Measurements from ENCODE around the gene RHOD. TPM values are rescaled to one million over a fixed set of nuclear protein-coding genes. Genes with fewer than 3 reads are reported as not detected.
A peak's percentile ranks its signal among the peaks of the same experiment; 100 is the strongest.

RHOD gene
- 2.6 and 2.7 TPM in 2 replicates for total RNA-seq (2014; rRNA removed; shearing (Covaris generic))

- DNase-seq (ENCODE audit: low read depth) = no peak
Measured at GRCh38 chr11:67056267-67057204, at the start of gene RHOD. Gene RHOD (plus strand): TSS chr11:67056847. CDS start chr11:67056903, 56 bp downstream.

- DNase-seq (ENCODE audit: low read depth) = no peak
Measured at GRCh38 chr11:67007126-67007525, 49.5 kb upstream of the RHOD start.

GRCh38 chr11:67010296-67010905 is 46.2 kb upstream of the RHOD start:
- no peak for DNase-seq (ENCODE audit: low read depth)

- no peak for DNase-seq (ENCODE audit: low read depth)
Measured at GRCh38 chr11:67013511-67014045, 43.1 kb upstream of the RHOD start.

- DNase-seq (ENCODE audit: low read depth) = no peak
Measured at GRCh38 chr11:67014343-67014742, 42.3 kb upstream of the RHOD start.

- no peak for DNase-seq (ENCODE audit: low read depth)
Measured at GRCh38 chr11:67015048-67015447, 41.6 kb upstream of the RHOD start.

- no peak for DNase-seq (ENCODE audit: low read depth)
Measured at GRCh38 chr11:67016550-67016949, 40.1 kb upstream of the RHOD start.

- no peak for DNase-seq (ENCODE audit: low read depth)
Measured at GRCh38 chr11:67020949-67021348, 35.7 kb upstream of the RHOD start.

GRCh38 chr11:67022341-67022933 is 34.2 kb upstream of the RHOD start:
- DNase-seq (ENCODE audit: low read depth) = peak; percentile 86

GRCh38 chr11:67022961-67023956 is 33.4 kb upstream of the RHOD start, which contains the start of gene SYT12:
Gene SYT12 (plus strand): TSS chr11:67023134. CDS start chr11:67030145, 7,011 bp downstream.
- DNase-seq (ENCODE audit: low read depth) = peak; percentile 33

GRCh38 chr11:67023957-67024353 is 32.7 kb upstream of the RHOD start:
- peak; percentile 27 for DNase-seq (ENCODE audit: low read depth)

- DNase-seq (ENCODE audit: low read depth) = peak; percentile 68
Measured at GRCh38 chr11:67024410-67024809, 32.2 kb upstream of the RHOD start.

- peak; percentile 56 for DNase-seq (ENCODE audit: low read depth)
Measured at GRCh38 chr11:67024966-67025365, 31.7 kb upstream of the RHOD start.

- no peak for DNase-seq (ENCODE audit: low read depth)
Measured at GRCh38 chr11:67025750-67026149, 30.9 kb upstream of the RHOD start.

- DNase-seq (ENCODE audit: low read depth) = no peak
Measured at GRCh38 chr11:67026941-67027340, 29.7 kb upstream of the RHOD start.

GRCh38 chr11:67027483-67027930 is 29.1 kb upstream of the RHOD start:
- peak; percentile 72 for DNase-seq (ENCODE audit: low read depth)

GRCh38 chr11:67027943-67028542 is 28.6 kb upstream of the RHOD start:
- DNase-seq (ENCODE audit: low read depth) = peak; percentile 92

- peak; percentile 66 for DNase-seq (ENCODE audit: low read depth)
Measured at GRCh38 chr11:67029146-67029545, 27.5 kb upstream of the RHOD start.

- DNase-seq (ENCODE audit: low read depth) = peak; percentile 32
Measured at GRCh38 chr11:67030976-67031375, 25.7 kb upstream of the RHOD start.

GRCh38 chr11:67031791-67032561 is 24.7 kb upstream of the RHOD start:
- peak; percentile 85 for DNase-seq (ENCODE audit: low read depth)
